ENCODE measurements around the gene UNC79.

DNA sequence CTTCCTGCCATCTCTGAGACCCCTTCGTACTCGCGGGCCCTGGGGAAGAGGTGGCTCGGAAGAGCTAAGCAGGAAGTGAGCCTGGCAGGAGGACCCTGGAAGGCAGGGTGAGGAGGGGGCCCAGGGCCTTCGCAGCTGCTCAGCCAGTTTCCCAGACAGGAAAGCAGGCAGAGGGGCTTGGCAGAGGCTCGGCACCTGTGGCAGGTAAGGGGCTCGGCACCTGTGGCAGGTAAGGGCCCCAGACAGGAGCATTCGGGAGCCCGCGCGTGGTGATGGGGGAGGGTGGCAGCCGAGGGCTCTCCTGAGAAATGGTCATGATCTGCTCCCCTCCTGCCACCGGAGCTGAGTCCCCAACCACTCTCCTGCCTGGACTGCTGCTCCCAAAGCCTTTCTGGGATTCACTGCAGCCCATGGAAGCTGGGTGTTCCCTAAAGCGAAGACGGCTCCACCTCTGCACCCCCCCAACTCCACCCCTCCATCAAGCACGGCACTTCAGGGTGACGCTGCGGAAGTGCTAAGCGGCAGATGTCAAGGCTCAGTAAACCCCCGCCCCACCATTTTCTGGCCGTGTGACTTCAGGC lies 294.4 kb downstream of the UNC79 start:
- TF ChIP-seq, protein P1, sequence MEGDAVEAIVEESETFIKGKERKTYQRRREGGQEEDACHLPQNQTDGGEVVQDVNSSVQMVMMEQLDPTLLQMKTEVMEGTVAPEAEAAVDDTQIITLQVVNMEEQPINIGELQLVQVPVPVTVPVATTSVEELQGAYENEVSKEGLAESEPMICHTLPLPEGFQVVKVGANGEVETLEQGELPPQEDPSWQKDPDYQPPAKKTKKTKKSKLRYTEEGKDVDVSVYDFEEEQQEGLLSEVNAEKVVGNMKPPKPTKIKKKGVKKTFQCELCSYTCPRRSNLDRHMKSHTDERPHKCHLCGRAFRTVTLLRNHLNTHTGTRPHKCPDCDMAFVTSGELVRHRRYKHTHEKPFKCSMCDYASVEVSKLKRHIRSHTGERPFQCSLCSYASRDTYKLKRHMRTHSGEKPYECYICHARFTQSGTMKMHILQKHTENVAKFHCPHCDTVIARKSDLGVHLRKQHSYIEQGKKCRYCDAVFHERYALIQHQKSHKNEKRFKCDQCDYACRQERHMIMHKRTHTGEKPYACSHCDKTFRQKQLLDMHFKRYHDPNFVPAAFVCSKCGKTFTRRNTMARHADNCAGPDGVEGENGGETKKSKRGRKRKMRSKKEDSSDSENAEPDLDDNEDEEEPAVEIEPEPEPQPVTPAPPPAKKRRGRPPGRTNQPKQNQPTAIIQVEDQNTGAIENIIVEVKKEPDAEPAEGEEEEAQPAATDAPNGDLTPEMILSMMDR (IDR thresholded peaks at IDR 0.05): no peak
- no peak for TF ChIP-seq POLR2A (IDR thresholded peaks at IDR 0.05)

All from Peyer's patch (tissue), 4 donors.